Measurements from ENCODE around the gene CHN2. TPM values are rescaled to one million over a fixed set of nuclear protein-coding genes. Genes with fewer than 3 reads are reported as not detected.

The CHN2 gene
- total and polyA plus RNA-seq, 10 donors, result 4.2 to 52.0 (median 28.5) TPM

DNA sequence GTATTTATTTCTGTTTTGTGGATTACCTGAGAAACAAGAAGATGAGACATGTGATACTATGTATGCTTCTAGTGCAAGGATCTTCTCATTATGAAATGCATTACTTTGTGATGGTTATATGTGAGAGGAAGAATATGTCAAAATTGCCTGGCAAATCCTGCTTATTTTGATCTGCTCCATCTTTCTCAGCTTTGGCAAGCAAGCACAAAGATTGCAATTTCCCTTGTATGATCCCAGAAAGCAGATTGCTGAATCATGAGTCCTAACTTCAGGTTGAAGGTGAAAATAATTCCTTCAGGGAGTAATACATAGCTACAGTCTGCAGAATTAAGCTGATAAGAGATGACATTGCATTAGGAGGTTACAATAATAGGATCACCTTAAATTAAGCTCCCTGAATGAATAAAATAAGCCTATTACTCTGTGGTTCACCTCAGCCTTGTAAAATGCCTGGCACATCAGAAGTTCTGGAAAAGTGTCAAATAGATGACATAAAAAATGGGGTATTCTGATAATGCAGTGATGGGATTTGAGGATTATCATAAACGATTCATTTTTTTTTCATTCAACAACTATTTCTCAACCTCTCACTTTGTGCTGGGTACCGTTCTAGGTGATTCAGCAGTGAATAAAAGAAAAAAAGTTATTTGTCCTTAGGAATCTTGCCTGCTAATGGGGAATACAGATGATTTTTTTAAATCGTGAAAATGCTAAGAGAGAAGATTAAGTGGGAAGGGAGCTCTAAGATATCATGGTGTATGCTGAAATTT is 120.7 kb downstream of the CHN2 start:
- Histone ChIP-seq H3K36me3 (no peaks in the 10 kb centered on the region), H3K27me3 (replicated peaks in 1 of 7) (no peaks in the 10 kb centered on the region), H3K4me1 (peaks cover 5 to 21% (median 16%) of the 10 kb centered on the region in 6 donors), H3K4me3 (no peak overlapping the region), H3K9me3 (peaks cover 0 to 7% (median 2%) of the 10 kb centered on the region in 8 donors), H3K27ac (no peak overlapping the region)
- no peak for TF ChIP-seq POLR2A (IDR thresholded peaks at IDR 0.05)
- TF ChIP-seq, protein P1, sequence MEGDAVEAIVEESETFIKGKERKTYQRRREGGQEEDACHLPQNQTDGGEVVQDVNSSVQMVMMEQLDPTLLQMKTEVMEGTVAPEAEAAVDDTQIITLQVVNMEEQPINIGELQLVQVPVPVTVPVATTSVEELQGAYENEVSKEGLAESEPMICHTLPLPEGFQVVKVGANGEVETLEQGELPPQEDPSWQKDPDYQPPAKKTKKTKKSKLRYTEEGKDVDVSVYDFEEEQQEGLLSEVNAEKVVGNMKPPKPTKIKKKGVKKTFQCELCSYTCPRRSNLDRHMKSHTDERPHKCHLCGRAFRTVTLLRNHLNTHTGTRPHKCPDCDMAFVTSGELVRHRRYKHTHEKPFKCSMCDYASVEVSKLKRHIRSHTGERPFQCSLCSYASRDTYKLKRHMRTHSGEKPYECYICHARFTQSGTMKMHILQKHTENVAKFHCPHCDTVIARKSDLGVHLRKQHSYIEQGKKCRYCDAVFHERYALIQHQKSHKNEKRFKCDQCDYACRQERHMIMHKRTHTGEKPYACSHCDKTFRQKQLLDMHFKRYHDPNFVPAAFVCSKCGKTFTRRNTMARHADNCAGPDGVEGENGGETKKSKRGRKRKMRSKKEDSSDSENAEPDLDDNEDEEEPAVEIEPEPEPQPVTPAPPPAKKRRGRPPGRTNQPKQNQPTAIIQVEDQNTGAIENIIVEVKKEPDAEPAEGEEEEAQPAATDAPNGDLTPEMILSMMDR (IDR thresholded peaks at IDR 0.05 in 8 of 11, conservative IDR thresholded peaks at IDR 0.05 in 3 of 11), result no peak
- TF ChIP-seq POLR2AphosphoS5 (IDR thresholded peaks at IDR 0.05), result no peak
- 87 to 94% (median 93%) methylated on average over 3 of the region's 3 CpGs for WGBS, 5 donors
- DNase-seq, result no peak
- intact Hi-C loops (cut with DNase I; ENCODE audit: low total_unique reads), result no loop called here

DNA sequence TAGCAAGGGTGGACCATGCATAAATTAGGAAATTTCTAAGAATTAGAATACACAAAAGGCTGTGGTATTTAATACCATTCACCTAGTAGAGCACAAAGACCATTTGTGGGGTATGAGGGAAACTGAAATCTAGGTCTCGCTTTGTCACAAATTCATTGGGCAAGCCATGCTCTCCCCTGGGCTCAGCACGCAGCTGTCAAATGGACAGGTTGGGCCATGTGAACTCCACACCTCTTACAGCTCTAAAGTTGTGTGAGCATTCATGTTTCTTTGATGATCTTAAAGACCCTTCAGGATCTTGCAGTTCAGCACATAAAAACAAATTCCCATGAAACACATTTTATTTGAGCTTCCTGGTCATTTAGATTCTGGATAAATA is 121.3 kb downstream of the CHN2 start:
- Histone ChIP-seq H3K36me3 (no peaks in the 10 kb centered on the region), H3K9me3 (peaks cover 0 to 1% (median 0%) of the 10 kb centered on the region in 8 donors), H3K4me1 (peaks cover 5 to 27% (median 19%) of the 10 kb centered on the region in 6 donors), H3K4me3 (no peak overlapping the region), H3K27ac (no peak overlapping the region), H3K27me3 (replicated peaks in 1 of 7) (no peaks in the 10 kb centered on the region)
- TF ChIP-seq, protein P1 (IDR thresholded peaks at IDR 0.05 in 8 of 11, conservative IDR thresholded peaks at IDR 0.05 in 3 of 11), result no peak
- no peak for TF ChIP-seq POLR2A (IDR thresholded peaks at IDR 0.05)
- TF ChIP-seq POLR2AphosphoS5 (IDR thresholded peaks at IDR 0.05), result no peak
- WGBS, 5 donors, result 89 to 98% (median 96%) methylated on average over 2 of the region's 2 CpGs
- no peak for DNase-seq
- intact Hi-C loops (cut with DNase I; ENCODE audit: low total_unique reads), result no loop called here

GRCh38 chr7:29316926-29317325 is 122.4 kb downstream of the CHN2 start:
- no peaks in the 10 kb centered on the region for H3K36me3 ChIP-seq
- H3K4me3 ChIP-seq, result no peak overlapping the region
- peaks cover 5 to 29% (median 19%) of the 10 kb centered on the region in 6 donors for H3K4me1 ChIP-seq
- H3K27ac ChIP-seq, result no peak overlapping the region
- intact Hi-C loops (cut with DNase I; ENCODE audit: low total_unique reads), result no loop called here
- H3K9me3 ChIP-seq, result no peaks in the 10 kb centered on the region
- no peaks in the 10 kb centered on the region for H3K27me3 ChIP-seq (replicated peaks in 1 of 7)
- 66 to 82% (median 73%) methylated on average over 3 of the region's 3 CpGs for WGBS, 5 donors
- no peak for DNase-seq
- TF ChIP-seq, protein P1 (IDR thresholded peaks at IDR 0.05 in 8 of 11, conservative IDR thresholded peaks at IDR 0.05 in 3 of 11), result no peak
- no peak for TF ChIP-seq POLR2A (IDR thresholded peaks at IDR 0.05)
- TF ChIP-seq POLR2AphosphoS5 (IDR thresholded peaks at IDR 0.05), result no peak

GRCh38 chr7:29318853-29319718 is 124.5 kb downstream of the CHN2 start:
- H3K9me3 ChIP-seq, result no peaks in the 10 kb centered on the region
- TF ChIP-seq, protein P1 (IDR thresholded peaks at IDR 0.05 in 8 of 11, conservative IDR thresholded peaks at IDR 0.05 in 3 of 11), result no peak
- no peak for DNase-seq
- H3K36me3 ChIP-seq, result no peaks in the 10 kb centered on the region
- H3K4me3 ChIP-seq, result no peak overlapping the region
- H3K4me1 ChIP-seq, result peaks cover 5 to 29% (median 19%) of the 10 kb centered on the region in 6 donors
- H3K27ac ChIP-seq, result peak overlapping the region in 5 of 8 donors; percentile 12 to 61 (median 39)
- intact Hi-C loops (cut with DNase I; ENCODE audit: low total_unique reads), result no loop called here
- 72 to 82% (median 81%) methylated on average over 9 of the region's 9 CpGs for WGBS, 5 donors
- no peaks in the 10 kb centered on the region for H3K27me3 ChIP-seq (replicated peaks in 1 of 7)

All from spleen (tissue), 11 donors.